Right lobe of liver (tissue), 6 donors: ENCODE data around the gene SLF2. TPM values are rescaled to one million over a fixed set of nuclear protein-coding genes. Genes with fewer than 3 reads are reported as not detected.

Experiments used
- ATAC-seq, 4 donors: fragments of 200-7000 bp; cut with Tn5 transposase; one replicate each; pipeline ENCODE4 v1.9.1; 2020; ENCODE audit warnings: mild to moderate bottlenecking in 4 of 4, moderate library complexity in 4 of 4
- DNase-seq, 3 donors: peaks; one replicate each; pipeline ENCODE4 v3.0.0-alpha.2; 2020
- H3K27ac ChIP-seq, 3 donors: fragments of 200-600 bp; one replicate each; pipeline ENCODE4 v1.8.0; 2022
- H3K27me3 ChIP-seq, 2 donors: fragments of 200-600 bp; one replicate each; pipeline ENCODE4 v1.8.0; 2022
- H3K36me3 ChIP-seq, 4 donors: fragments of 200-600 bp; sonication (generic) in 1 of 4; one replicate each; pipeline versions ENCODE4 v1.5.1 to v1.8.0; 2017 to 2022; ENCODE audit warnings: control low read depth in 1 of 4
- H3K4me1 ChIP-seq, 4 donors: fragments of 200-600 bp; sonication (generic) in 1 of 4; one replicate each; pipeline versions ENCODE4 v1.5.1 to v1.8.0; 2017 to 2022; ENCODE audit warnings: control low read depth in 1 of 4
- H3K4me3 ChIP-seq, 3 donors: fragments of 200-600 bp; one replicate each; pipeline ENCODE4 v1.8.0; 2022
- H3K9me3 ChIP-seq, 4 donors: fragments of 200-600 bp; sonication (generic) in 1 of 4; one replicate each; pipeline versions ENCODE4 v1.5.1 to v1.8.0; 2017 to 2022; ENCODE audit warnings: control low read depth in 1 of 4
- CTCF ChIP-seq, 4 donors: fragments of 200-600 bp in 3 of 4; fragments of 450-650 bp in 1 of 4; IDR thresholded peaks; one replicate each; pipeline versions ENCODE4 v1.5.1 to v1.8.0; 2016 to 2022; ENCODE audit warnings: antibody characterized with exemption in 4 of 4, mild to moderate bottlenecking in 2 of 4
- POLR2A ChIP-seq: fragments of 450-650 bp; IDR thresholded peaks from one replicate; pipeline ENCODE4 v1.6.1; 2017; ENCODE audit warnings: antibody characterized with exemption, mild to moderate bottlenecking
- WGBS: methylation state at CpG from one replicate; pipeline ENCODE4 v1.1.6; 2018; ENCODE audit warnings: low coverage, low lambda C conversion rate; ENCODE audit not compliant: insufficient coverage; ENCODE audit errors: missing lambda C conversion rate; 5-methylcytosine and 5-hydroxymethylcytosine counted together
- intact Hi-C, 2 donors: fragments of 100-400 bp; cut with DNase I; formaldehyde crosslinking; loops; one replicate each; pipeline versions ENCODE4 v1.11.2 to v1.14.1; 2022
- total RNA-seq, 6 experiments: library from RNA; depleted of rRNA in 2 of 6; stranded (reverse); fragments of >200 nt in 2 of 6; fragmentation: NEBNext Ultra II Directional in 3 of 6; extraction: Animal tissue kit (Norgen Biotek cat#: 25700) in 3 of 6; gene quantifications; one replicate each; pipeline versions ENCODE4 v1.1.0 to v1.2.4, GENCODE V29; 2016 to 2023
- donor health status: DM: no; HTN: yes; CAD: no.
- donor health status: DM: no; HTN: no; CAD: no.
- donor health status: DM: no; HTN: no; CAD: no.
- donor health status: DM: no; HTN: yes; CAD: no.
- donor health status: DM: no; HTN: yes; CAD: no.

Gene SLF2
- total RNA-seq, 6 experiments from 2014 or later, result 7.1 to 14.2 (median 10.0) TPM

- Histone ChIP-seq H3K27ac (no peak overlapping the region), H3K9me3 (no peaks in the 10 kb centered on the region), H3K4me3 (no peak overlapping the region), H3K4me1 (no peaks in the 10 kb centered on the region), H3K27me3 (no peaks in the 10 kb centered on the region), H3K36me3 (no peaks in the 10 kb centered on the region)
- intact Hi-C loops, result no loop called here
- 77% methylated on average over 5 of the region's 7 CpGs for WGBS
- ATAC-seq, result no peak
- DNase-seq, result peak in 1 of 3 donors; percentile 8
- TF ChIP-seq POLR2A (no peak), CTCF (IDR thresholded peaks at IDR 0.05) (no peak)
Measured at GRCh38 chr10:100890673-100891317, 22.0 kb upstream of the SLF2 start.

DNA sequence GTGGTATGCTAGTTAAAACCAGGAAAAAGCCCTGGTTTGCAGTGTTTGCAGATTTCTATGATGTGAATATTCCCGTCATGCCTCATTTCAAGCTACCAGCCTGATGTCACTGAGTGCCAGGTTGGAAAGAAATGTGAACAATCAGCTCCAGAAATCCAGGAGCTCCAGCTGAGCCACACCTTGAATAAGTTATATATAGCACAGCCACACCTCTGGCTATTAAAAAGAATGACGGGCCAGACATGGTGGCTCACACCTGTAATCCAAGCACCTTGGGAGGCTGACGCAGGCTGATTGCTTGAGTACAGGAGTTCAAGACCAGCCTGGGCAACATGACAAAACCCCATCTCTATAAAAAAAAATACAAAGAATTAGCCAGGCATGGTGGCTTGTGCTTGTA, 18.7 kb upstream of the SLF2 start:
- WGBS, result 56% methylated on average over 3 of the region's 3 CpGs
- Histone ChIP-seq H3K4me3 (no peak overlapping the region), H3K4me1 (no peaks in the 10 kb centered on the region), H3K9me3 (no peaks in the 10 kb centered on the region), H3K36me3 (no peaks in the 10 kb centered on the region), H3K27me3 (no peaks in the 10 kb centered on the region), H3K27ac (no peak overlapping the region)
- TF ChIP-seq CTCF (IDR thresholded peaks at IDR 0.05) (no peak), POLR2A (no peak)
- ATAC-seq (no peak), DNase-seq (no peak)
- intact Hi-C loops, result no loop called here

DNA sequence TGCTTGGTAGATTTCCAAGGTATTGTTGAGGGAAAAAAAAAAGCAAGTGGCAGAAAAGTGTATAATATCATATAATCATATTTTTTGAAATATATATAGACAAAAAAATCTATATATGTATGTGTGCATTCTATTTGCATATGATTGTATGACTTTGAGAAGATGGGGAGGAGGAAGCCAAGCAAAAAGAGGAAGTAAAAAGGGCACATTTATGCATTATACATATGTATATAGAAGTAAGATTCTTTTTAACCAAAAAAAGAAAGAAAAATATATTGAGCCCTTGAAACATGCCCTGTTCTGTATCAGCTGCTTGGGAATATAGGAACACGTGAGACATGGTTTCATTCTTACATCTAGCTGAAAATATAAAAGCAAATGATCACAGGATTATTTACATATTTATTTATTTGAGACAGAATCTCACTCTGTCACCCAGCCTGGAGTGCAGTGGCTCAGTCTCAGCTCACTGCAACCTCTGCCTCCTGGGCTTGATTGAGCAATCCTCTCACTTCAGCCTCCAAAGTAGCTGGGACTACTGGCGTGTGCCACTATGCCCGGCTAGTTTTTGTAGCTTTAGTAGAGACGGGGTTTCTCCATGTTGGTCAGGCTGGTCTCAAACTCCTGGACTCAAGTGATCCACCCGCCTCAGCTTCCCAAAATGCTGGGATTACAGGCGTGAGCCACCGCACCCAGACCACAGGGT, 18.0 kb upstream of the SLF2 start:
- intact Hi-C loops, result no loop called here
- 60% methylated on average over 5 of the region's 7 CpGs for WGBS
- DNase-seq (no peak), ATAC-seq (peak; percentile 49 to 71 (median 68))
- H3K27ac ChIP-seq, result no peak overlapping the region
- TF ChIP-seq POLR2A (no peak), CTCF (IDR thresholded peaks at IDR 0.05) (no peak)
- H3K4me3 ChIP-seq, result no peak overlapping the region
- no peaks in the 10 kb centered on the region for H3K27me3 ChIP-seq
- H3K9me3 ChIP-seq, result no peaks in the 10 kb centered on the region
- H3K4me1 ChIP-seq, result no peaks in the 10 kb centered on the region
- H3K36me3 ChIP-seq, result no peaks in the 10 kb centered on the region

- no peak for ATAC-seq
- TF ChIP-seq POLR2A (no peak), CTCF (IDR thresholded peaks at IDR 0.05) (no peak)
Measured at GRCh38 chr10:100895346-100895745, 17.4 kb upstream of the SLF2 start.

More at GRCh38 chr10:100895346-100895745, 17.4 kb upstream of the SLF2 start:
- Histone ChIP-seq H3K36me3 (no peaks in the 10 kb centered on the region), H3K4me1 (no peaks in the 10 kb centered on the region), H3K27me3 (no peaks in the 10 kb centered on the region), H3K27ac (no peak overlapping the region), H3K4me3 (no peak overlapping the region), H3K9me3 (no peaks in the 10 kb centered on the region)
- WGBS, result 43% methylated on average over 4 of the region's 4 CpGs
- intact Hi-C loops, result no loop called here
- no peak for DNase-seq
